ENCODE results near the gene GRAMD1B. TPM values are rescaled to one million over a fixed set of nuclear protein-coding genes. Genes with fewer than 3 reads are reported as not detected.

The GRAMD1B gene
- total and polyA plus RNA-seq, 4 donors, result 0.29 to 2.6 (median 1.3) TPM

DNA sequence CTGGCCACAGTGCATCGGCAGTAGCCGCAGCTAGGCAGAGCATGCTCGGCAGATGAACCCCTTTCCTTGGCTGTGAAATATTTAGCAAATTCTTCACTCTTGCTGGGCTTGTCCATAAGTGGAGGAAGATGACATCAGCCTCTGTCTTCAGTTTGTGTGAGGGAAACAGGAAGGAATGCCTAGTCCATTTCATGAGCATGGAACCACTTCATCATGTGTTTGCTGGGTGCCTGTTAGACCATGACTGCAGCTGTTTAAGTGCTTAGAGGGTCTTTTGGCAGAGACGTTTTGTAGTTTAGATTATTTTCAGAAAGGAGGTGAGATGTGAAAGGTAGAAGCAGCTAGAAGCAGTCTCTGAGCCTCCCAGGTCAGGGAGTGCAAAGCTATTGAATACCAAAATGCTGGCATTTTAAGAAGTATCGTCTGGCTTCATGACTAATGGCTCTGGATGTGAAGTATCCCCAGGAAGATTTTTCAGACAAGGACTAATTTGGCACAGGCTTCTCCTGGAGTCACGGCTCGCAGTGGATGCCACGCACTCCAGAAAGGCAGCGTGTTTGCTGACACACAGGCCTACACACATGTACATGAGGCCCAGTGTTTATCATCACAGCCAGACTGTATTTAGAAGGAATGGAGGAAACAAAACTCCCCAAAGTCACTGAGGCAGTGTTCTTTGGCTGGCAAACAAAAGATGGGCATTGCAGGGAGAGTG lies 43.1 kb upstream of the GRAMD1B start:
- H3K36me3 ChIP-seq (ENCODE audit: control insufficient read depth in 4 of 4, insufficient read depth in 3 of 4, low read depth in 1 of 4, low read length in 3 of 4), result no peaks in the 10 kb centered on the region
- H3K9ac ChIP-seq (ENCODE audit: low read depth in 1 of 2, low read length in 2 of 2), result no peak overlapping the region
- 85% methylated on average over 9 of the region's 9 CpGs for WGBS
- no peak overlapping the region for H3K27ac ChIP-seq (ENCODE audit: low read depth in 1 of 2, low read length in 2 of 2)
- no peaks in the 10 kb centered on the region for H3K9me3 ChIP-seq (ENCODE audit: control insufficient read depth in 4 of 4, low read length in 3 of 4)
- no peaks in the 10 kb centered on the region for H3K27me3 ChIP-seq (ENCODE audit: control insufficient read depth in 4 of 4, insufficient read depth in 4 of 4, low read length in 3 of 4)
- no peak overlapping the region for H3K4me3 ChIP-seq (ENCODE audit: low read depth in 1 of 3, low read length in 3 of 3)
- no peaks in the 10 kb centered on the region for H3K4me1 ChIP-seq (ENCODE audit: control insufficient read depth in 4 of 4, insufficient read depth in 4 of 4, low read length in 3 of 4)
- TF ChIP-seq, protein P1, sequence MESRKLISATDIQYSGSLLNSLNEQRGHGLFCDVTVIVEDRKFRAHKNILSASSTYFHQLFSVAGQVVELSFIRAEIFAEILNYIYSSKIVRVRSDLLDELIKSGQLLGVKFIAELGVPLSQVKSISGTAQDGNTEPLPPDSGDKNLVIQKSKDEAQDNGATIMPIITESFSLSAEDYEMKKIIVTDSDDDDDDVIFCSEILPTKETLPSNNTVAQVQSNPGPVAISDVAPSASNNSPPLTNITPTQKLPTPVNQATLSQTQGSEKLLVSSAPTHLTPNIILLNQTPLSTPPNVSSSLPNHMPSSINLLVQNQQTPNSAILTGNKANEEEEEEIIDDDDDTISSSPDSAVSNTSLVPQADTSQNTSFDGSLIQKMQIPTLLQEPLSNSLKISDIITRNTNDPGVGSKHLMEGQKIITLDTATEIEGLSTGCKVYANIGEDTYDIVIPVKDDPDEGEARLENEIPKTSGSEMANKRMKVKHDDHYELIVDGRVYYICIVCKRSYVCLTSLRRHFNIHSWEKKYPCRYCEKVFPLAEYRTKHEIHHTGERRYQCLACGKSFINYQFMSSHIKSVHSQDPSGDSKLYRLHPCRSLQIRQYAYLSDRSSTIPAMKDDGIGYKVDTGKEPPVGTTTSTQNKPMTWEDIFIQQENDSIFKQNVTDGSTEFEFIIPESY (IDR thresholded peaks at IDR 0.05), result no peak
- TF ChIP-seq GABPA (IDR thresholded peaks at IDR 0.05 in 1 of 2, conservative IDR thresholded peaks at IDR 0.05 in 1 of 2) (no peak), HNF4A (conservative IDR thresholded peaks at IDR 0.05) (no peak), MAX (IDR thresholded peaks at IDR 0.05) (no peak), NR2F2 (IDR thresholded peaks at IDR 0.05) (no peak), YY1 (IDR thresholded peaks at IDR 0.05) (no peak), HNF4G (IDR thresholded peaks at IDR 0.05) (no peak), RAD21 (IDR thresholded peaks at IDR 0.05) (no peak), JUND (IDR thresholded peaks at IDR 0.05) (no peak), SP1 (IDR thresholded peaks at IDR 0.05) (no peak), EGR1 (IDR thresholded peaks at IDR 0.05; ENCODE audit: low read depth in 2 of 2) (no peak), RXRA (IDR thresholded peaks at IDR 0.05) (no peak), FOXA1 (IDR thresholded peaks at IDR 0.05) (no peak), REST (IDR thresholded peaks at IDR 0.05) (no peak), CTCF (IDR thresholded peaks at IDR 0.05; ENCODE audit: low read depth, low read length, missing input control) (no peak), FOXA2 (IDR thresholded peaks at IDR 0.05) (no peak)
- TF ChIP-seq, protein P2, sequence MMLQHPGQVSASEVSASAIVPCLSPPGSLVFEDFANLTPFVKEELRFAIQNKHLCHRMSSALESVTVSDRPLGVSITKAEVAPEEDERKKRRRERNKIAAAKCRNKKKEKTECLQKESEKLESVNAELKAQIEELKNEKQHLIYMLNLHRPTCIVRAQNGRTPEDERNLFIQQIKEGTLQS (IDR thresholded peaks at IDR 0.05), result no peak
- no peak for DNase-seq (ENCODE audit: low spot score)

All from liver (tissue), 9 donors.